HG03060 (cell line): ENCODE results near the gene HOXA6.

Experiments
- ATAC-seq: cut with Tn5 transposase; IDR thresholded peaks from one replicate; pipeline ENCODE4 v1.9.1; 2021; ENCODE audit warnings: low read depth, moderate number of reproducible peaks; ENCODE audit not compliant: unreplicated experiment

The HOXA6 gene

GRCh38 chr7:27112955-27113949 lies 34.3 kb downstream of the HOXA6 start:
- ATAC-seq, result no peak

- no peak for ATAC-seq
Observed at GRCh38 chr7:27112361-27112760, 35.2 kb downstream of the HOXA6 start.

GRCh38 chr7:27111751-27112277 lies 35.8 kb downstream of the HOXA6 start:
- no peak for ATAC-seq

GRCh38 chr7:27111042-27111750 lies 36.4 kb downstream of the HOXA6 start:
- ATAC-seq, result no peak

GRCh38 chr7:27110186-27111031 lies 37.2 kb downstream of the HOXA6 start:
- no peak for ATAC-seq

GRCh38 chr7:27109466-27110185 lies 37.9 kb downstream of the HOXA6 start:
- ATAC-seq, result no peak

GRCh38 chr7:27108390-27109127 lies 39.0 kb downstream of the HOXA6 start:
- ATAC-seq, result no peak

GRCh38 chr7:27107391-27108381 lies 39.9 kb downstream of the HOXA6 start:
- ATAC-seq, result no peak

- no peak for ATAC-seq
Observed at GRCh38 chr7:27106901-27107240, 40.7 kb downstream of the HOXA6 start.

GRCh38 chr7:27106181-27106900 lies 41.2 kb downstream of the HOXA6 start:
- ATAC-seq, result no peak

GRCh38 chr7:27105301-27106031 lies 42.1 kb downstream of the HOXA6 start:
- ATAC-seq, result no peak

- no peak for ATAC-seq
Observed at GRCh38 chr7:27104341-27105058, 43.1 kb downstream of the HOXA6 start.

- ATAC-seq, result no peak
Observed at GRCh38 chr7:27103489-27104226, 43.9 kb downstream of the HOXA6 start.

- ATAC-seq, result no peak
Observed at GRCh38 chr7:27102581-27103442, 44.8 kb downstream of the HOXA6 start, which contains the start of gene HOXA2. Gene HOXA2, minus strand, starts transcription at chr7:27102683. Its CDS starts 183 bp downstream, at chr7:27102500.
